ENCODE data around the gene CNGB1.
"Not testable (repeated sequence)": the region's sequence is repeated elsewhere in the genome, so short reads cannot be mapped to it uniquely, and the experiment has no call there.

Gene CNGB1

GRCh38 chr16:57950382-57950781, 20.5 kb downstream of the CNGB1 start:
- no peak for DNase-seq

- no peak for DNase-seq
Measured at GRCh38 chr16:57949595-57950238, 21.2 kb downstream of the CNGB1 start.

GRCh38 chr16:57949013-57949412, 21.9 kb downstream of the CNGB1 start:
- no peak for DNase-seq

- no peak for DNase-seq
Measured at GRCh38 chr16:57948027-57948426, 22.9 kb downstream of the CNGB1 start.

- DNase-seq: no peak
Measured at GRCh38 chr16:57947261-57947660, 23.7 kb downstream of the CNGB1 start.

GRCh38 chr16:57946181-57946801, 24.6 kb downstream of the CNGB1 start:
- no peak for DNase-seq

GRCh38 chr16:57945740-57946138, 25.2 kb downstream of the CNGB1 start:
- no peak for DNase-seq

- no peak for DNase-seq
Measured at GRCh38 chr16:57944970-57945739, 25.8 kb downstream of the CNGB1 start.

GRCh38 chr16:57943381-57943780, 27.5 kb downstream of the CNGB1 start:
- DNase-seq: not testable (repeated sequence)

- DNase-seq: not testable (repeated sequence)
Measured at GRCh38 chr16:57941901-57942300, 29.0 kb downstream of the CNGB1 start.

GRCh38 chr16:57941016-57941664, 29.8 kb downstream of the CNGB1 start:
- no peak for DNase-seq

GRCh38 chr16:57940382-57940966, 30.5 kb downstream of the CNGB1 start:
- no peak for DNase-seq

GRCh38 chr16:57939872-57940224, 31.1 kb downstream of the CNGB1 start:
- DNase-seq: no peak

- no peak for DNase-seq
Measured at GRCh38 chr16:57938936-57939871, 31.7 kb downstream of the CNGB1 start.

GRCh38 chr16:57938484-57938883, 32.4 kb downstream of the CNGB1 start:
- no peak for DNase-seq

GRCh38 chr16:57937861-57938260, 33.1 kb downstream of the CNGB1 start:
- no peak for DNase-seq

- no peak for DNase-seq
Measured at GRCh38 chr16:57935904-57936303, 35.0 kb downstream of the CNGB1 start.

GRCh38 chr16:57930533-57930932, 40.4 kb downstream of the CNGB1 start:
- no peak for DNase-seq

- no peak for DNase-seq
Measured at GRCh38 chr16:57929250-57929649, 41.7 kb downstream of the CNGB1 start.

GRCh38 chr16:57926041-57926440, 44.9 kb downstream of the CNGB1 start:
- no peak for DNase-seq

GRCh38 chr16:57925310-57925709, 45.6 kb downstream of the CNGB1 start:
- no peak for DNase-seq

- no peak for DNase-seq
Measured at GRCh38 chr16:57924514-57924913, 46.4 kb downstream of the CNGB1 start.

All from activated T-cell treated with anti-CD3 and anti-CD28 coated beads for 4 hours (primary cell).